ENCODE data around the gene TRIM59.

DNA sequence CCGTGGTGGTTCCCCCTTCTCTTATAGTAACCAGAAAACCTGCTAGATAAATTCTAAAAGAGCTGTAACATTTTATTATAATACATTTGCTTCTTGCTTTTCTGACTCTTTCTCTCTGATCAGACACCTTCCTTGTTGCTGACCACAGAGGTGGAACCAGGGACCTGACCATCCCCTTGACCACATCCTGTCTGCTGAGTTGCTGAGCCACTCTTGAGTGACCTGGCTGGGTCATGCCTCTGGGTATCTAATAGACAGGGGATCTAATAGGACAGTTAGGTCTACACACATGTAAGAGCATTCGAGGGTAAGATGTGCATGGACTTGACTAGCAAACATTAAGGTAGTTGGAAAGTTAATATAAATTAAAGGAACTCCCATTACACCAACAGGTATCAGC, 22.8 kb upstream of the TRIM59 start:
- TF ChIP-seq, protein P1, sequence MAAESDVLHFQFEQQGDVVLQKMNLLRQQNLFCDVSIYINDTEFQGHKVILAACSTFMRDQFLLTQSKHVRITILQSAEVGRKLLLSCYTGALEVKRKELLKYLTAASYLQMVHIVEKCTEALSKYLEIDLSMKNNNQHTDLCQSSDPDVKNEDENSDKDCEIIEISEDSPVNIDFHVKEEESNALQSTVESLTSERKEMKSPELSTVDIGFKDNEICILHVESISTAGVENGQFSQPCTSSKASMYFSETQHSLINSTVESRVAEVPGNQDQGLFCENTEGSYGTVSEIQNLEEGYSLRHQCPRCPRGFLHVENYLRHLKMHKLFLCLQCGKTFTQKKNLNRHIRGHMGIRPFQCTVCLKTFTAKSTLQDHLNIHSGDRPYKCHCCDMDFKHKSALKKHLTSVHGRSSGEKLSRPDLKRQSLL (tag by site-specific recombination; IDR thresholded peaks at IDR 0.05): no peak
- TF ChIP-seq ZNF132 (tag by site-specific recombination; IDR thresholded peaks at IDR 0.05; ENCODE audit: borderline replicate concordance) (no peak), ZNF610 (tag by site-specific recombination; IDR thresholded peaks at IDR 0.05; ENCODE audit: borderline replicate concordance) (no peak), ZNF24 (tag by site-specific recombination; IDR thresholded peaks at IDR 0.05) (no peak), ZNF214 (tag by site-specific recombination; IDR thresholded peaks at IDR 0.05; ENCODE audit: borderline replicate concordance) (no peak)
- TF ChIP-seq, protein P2, sequence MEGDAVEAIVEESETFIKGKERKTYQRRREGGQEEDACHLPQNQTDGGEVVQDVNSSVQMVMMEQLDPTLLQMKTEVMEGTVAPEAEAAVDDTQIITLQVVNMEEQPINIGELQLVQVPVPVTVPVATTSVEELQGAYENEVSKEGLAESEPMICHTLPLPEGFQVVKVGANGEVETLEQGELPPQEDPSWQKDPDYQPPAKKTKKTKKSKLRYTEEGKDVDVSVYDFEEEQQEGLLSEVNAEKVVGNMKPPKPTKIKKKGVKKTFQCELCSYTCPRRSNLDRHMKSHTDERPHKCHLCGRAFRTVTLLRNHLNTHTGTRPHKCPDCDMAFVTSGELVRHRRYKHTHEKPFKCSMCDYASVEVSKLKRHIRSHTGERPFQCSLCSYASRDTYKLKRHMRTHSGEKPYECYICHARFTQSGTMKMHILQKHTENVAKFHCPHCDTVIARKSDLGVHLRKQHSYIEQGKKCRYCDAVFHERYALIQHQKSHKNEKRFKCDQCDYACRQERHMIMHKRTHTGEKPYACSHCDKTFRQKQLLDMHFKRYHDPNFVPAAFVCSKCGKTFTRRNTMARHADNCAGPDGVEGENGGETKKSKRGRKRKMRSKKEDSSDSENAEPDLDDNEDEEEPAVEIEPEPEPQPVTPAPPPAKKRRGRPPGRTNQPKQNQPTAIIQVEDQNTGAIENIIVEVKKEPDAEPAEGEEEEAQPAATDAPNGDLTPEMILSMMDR (tag by site-specific recombination; IDR thresholded peaks at IDR 0.05): no peak
- TF ChIP-seq, protein P3, sequence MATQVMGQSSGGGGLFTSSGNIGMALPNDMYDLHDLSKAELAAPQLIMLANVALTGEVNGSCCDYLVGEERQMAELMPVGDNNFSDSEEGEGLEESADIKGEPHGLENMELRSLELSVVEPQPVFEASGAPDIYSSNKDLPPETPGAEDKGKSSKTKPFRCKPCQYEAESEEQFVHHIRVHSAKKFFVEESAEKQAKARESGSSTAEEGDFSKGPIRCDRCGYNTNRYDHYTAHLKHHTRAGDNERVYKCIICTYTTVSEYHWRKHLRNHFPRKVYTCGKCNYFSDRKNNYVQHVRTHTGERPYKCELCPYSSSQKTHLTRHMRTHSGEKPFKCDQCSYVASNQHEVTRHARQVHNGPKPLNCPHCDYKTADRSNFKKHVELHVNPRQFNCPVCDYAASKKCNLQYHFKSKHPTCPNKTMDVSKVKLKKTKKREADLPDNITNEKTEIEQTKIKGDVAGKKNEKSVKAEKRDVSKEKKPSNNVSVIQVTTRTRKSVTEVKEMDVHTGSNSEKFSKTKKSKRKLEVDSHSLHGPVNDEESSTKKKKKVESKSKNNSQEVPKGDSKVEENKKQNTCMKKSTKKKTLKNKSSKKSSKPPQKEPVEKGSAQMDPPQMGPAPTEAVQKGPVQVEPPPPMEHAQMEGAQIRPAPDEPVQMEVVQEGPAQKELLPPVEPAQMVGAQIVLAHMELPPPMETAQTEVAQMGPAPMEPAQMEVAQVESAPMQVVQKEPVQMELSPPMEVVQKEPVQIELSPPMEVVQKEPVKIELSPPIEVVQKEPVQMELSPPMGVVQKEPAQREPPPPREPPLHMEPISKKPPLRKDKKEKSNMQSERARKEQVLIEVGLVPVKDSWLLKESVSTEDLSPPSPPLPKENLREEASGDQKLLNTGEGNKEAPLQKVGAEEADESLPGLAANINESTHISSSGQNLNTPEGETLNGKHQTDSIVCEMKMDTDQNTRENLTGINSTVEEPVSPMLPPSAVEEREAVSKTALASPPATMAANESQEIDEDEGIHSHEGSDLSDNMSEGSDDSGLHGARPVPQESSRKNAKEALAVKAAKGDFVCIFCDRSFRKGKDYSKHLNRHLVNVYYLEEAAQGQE (tag by site-specific recombination; IDR thresholded peaks at IDR 0.05): no peak
- TF ChIP-seq, protein P4, sequence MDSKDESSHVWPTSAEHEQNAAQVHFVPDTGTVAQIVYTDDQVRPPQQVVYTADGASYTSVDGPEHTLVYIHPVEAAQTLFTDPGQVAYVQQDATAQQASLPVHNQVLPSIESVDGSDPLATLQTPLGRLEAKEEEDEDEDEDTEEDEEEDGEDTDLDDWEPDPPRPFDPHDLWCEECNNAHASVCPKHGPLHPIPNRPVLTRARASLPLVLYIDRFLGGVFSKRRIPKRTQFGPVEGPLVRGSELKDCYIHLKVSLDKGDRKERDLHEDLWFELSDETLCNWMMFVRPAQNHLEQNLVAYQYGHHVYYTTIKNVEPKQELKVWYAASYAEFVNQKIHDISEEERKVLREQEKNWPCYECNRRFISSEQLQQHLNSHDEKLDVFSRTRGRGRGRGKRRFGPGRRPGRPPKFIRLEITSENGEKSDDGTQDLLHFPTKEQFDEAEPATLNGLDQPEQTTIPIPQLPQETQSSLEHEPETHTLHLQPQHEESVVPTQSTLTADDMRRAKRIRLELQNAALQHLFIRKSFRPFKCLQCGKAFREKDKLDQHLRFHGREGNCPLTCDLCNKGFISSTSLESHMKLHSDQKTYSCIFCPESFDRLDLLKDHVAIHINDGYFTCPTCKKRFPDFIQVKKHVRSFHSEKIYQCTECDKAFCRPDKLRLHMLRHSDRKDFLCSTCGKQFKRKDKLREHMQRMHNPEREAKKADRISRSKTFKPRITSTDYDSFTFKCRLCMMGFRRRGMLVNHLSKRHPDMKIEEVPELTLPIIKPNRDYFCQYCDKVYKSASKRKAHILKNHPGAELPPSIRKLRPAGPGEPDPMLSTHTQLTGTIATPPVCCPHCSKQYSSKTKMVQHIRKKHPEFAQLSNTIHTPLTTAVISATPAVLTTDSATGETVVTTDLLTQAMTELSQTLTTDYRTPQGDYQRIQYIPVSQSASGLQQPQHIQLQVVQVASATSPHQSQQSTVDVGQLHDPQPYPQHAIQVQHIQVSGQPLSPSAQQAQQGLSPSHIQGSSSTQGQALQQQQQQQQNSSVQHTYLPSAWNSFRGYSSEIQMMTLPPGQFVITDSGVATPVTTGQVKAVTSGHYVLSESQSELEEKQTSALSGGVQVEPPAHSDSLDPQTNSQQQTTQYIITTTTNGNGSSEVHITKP (tag by site-specific recombination; IDR thresholded peaks at IDR 0.05): no peak
